Type B pancreatic cell (in vitro differentiated cells): Measurements from ENCODE around the gene RPH3AL. TPM values are rescaled to one million over a fixed set of nuclear protein-coding genes. Genes with fewer than 3 reads are reported as not detected.

ENCODE experiments used
- DNase-seq: peaks from one replicate; pipeline ENCODE4 v3.0.0; 2021; ENCODE audit warnings: mixed read lengths; ENCODE audit not compliant: unreplicated experiment; ENCODE audit errors: extremely low spot score
- H3K27ac Mint-ChIP-seq: 2 replicates; pipeline ENCODE4 v1.8.0; 2021; ENCODE audit warnings: mild to moderate bottlenecking, mixed read lengths
- H3K27me3 Mint-ChIP-seq: 2 replicates; pipeline ENCODE4 v1.8.0; 2021; ENCODE audit warnings: mixed read lengths
- H3K36me3 Mint-ChIP-seq: 2 replicates; pipeline ENCODE4 v1.8.0; 2021; ENCODE audit warnings: mixed read lengths
- H3K4me1 Mint-ChIP-seq: one replicate; pipeline ENCODE4 v1.8.0; 2021; ENCODE audit warnings: mixed read lengths; ENCODE audit not compliant: unreplicated experiment
- H3K4me3 Mint-ChIP-seq: 2 replicates; pipeline ENCODE4 v1.8.0; 2021; ENCODE audit warnings: mild to moderate bottlenecking, mixed read lengths
- H3K9me3 Mint-ChIP-seq: 2 replicates; pipeline ENCODE4 v1.8.0; 2021; ENCODE audit warnings: mixed read lengths
- CTCF ChIP-seq: fragments of 200-600 bp; sonication (generic); conservative IDR thresholded peaks from 2 replicates; pipeline ENCODE4 v1.5.0; 2021; ENCODE audit warnings: antibody characterized with exemption, mild to moderate bottlenecking
- total RNA-seq: library from RNA; stranded (reverse); gene quantifications from 2 replicates; pipeline ENCODE4 v1.2.1, GENCODE V29; 2021; ENCODE audit warnings: low replicate concordance

RPH3AL gene
- total RNA-seq, 1 donor from 2014 or later: 13.5 TPM

GRCh38 chr17:394718-395095 lies 42.1 kb upstream of the RPH3AL start:
- Mint-ChIP-seq H3K36me3 (no peaks in the 10 kb centered on the region), H3K27me3 (no peaks in the 10 kb centered on the region), H3K4me3 (no peak overlapping the region), H3K9me3 (no peaks in the 10 kb centered on the region), H3K4me1 (peaks cover 5% of the 10 kb centered on the region), H3K27ac (no peak overlapping the region)
- TF ChIP-seq CTCF: no peak
- DNase-seq: no peak

GRCh38 chr17:393806-394717 lies 41.5 kb upstream of the RPH3AL start:
- Mint-ChIP-seq H3K36me3 (no peaks in the 10 kb centered on the region), H3K9me3 (no peaks in the 10 kb centered on the region), H3K4me3 (no peak overlapping the region), H3K4me1 (peaks cover 5% of the 10 kb centered on the region), H3K27me3 (no peaks in the 10 kb centered on the region), H3K27ac (peak overlapping the region; percentile 60)
- DNase-seq: no peak
- TF ChIP-seq CTCF: no peak

GRCh38 chr17:391850-392249 lies 39.2 kb upstream of the RPH3AL start:
- no peak for TF ChIP-seq CTCF
- Mint-ChIP-seq H3K4me3 (no peak overlapping the region), H3K4me1 (peaks cover 6% of the 10 kb centered on the region), H3K27me3 (peaks cover 7% of the 10 kb centered on the region), H3K27ac (no peak overlapping the region), H3K36me3 (no peaks in the 10 kb centered on the region), H3K9me3 (no peaks in the 10 kb centered on the region)
- no peak for DNase-seq

GRCh38 chr17:390025-390424 lies 37.4 kb upstream of the RPH3AL start:
- peaks cover 12% of the 10 kb centered on the region for H3K4me1 Mint-ChIP-seq
- H3K9me3 Mint-ChIP-seq: no peaks in the 10 kb centered on the region
- H3K36me3 Mint-ChIP-seq: no peaks in the 10 kb centered on the region
- H3K4me3 Mint-ChIP-seq: no peak overlapping the region
- DNase-seq: no peak
- TF ChIP-seq CTCF: no peak
- peaks cover 13% of the 10 kb centered on the region for H3K27me3 Mint-ChIP-seq
- no peak overlapping the region for H3K27ac Mint-ChIP-seq

GRCh38 chr17:388087-388486 lies 35.5 kb upstream of the RPH3AL start:
- DNase-seq: no peak
- no peak overlapping the region for H3K27ac Mint-ChIP-seq
- H3K9me3 Mint-ChIP-seq: no peaks in the 10 kb centered on the region

More at GRCh38 chr17:388087-388486, 35.5 kb upstream of the RPH3AL start:
- Mint-ChIP-seq H3K4me3 (peak overlapping the region; percentile 48), H3K4me1 (peaks cover 22% of the 10 kb centered on the region), H3K27me3 (peaks cover 25% of the 10 kb centered on the region), H3K36me3 (no peaks in the 10 kb centered on the region)
- TF ChIP-seq CTCF: no peak
